IPS-18c (cell line): Measurements from ENCODE around the gene SIL1.

Experiments used
- H3K4me3 ChIP-seq: 2 replicates; pipeline ENCODE4 v1.7.0; 2013; ENCODE audit warnings: low read depth, mild to moderate bottlenecking, low read length, moderate library complexity; ENCODE audit not compliant: insufficient read depth
- H3K9me3 ChIP-seq: one replicate; pipeline ENCODE4 v1.6.1; 2013; ENCODE audit warnings: mild to moderate bottlenecking, low read length, moderate library complexity; ENCODE audit not compliant: control insufficient read depth, insufficient read depth

The SIL1 gene

GRCh38 chr5:139108063-139108824 lies 89.9 kb downstream of the SIL1 start:
- H3K4me3 ChIP-seq, result no peak overlapping the region

GRCh38 chr5:139105621-139106071 lies 92.5 kb downstream of the SIL1 start:
- H3K9me3 ChIP-seq, result no peaks in the 10 kb centered on the region

More at GRCh38 chr5:139108063-139108824, 89.9 kb downstream of the SIL1 start:
- peaks cover 2% of the 10 kb centered on the region for H3K9me3 ChIP-seq

GRCh38 chr5:139104577-139105276 lies 93.4 kb downstream of the SIL1 start:
- H3K9me3 ChIP-seq, result no peaks in the 10 kb centered on the region
- H3K4me3 ChIP-seq, result no peak overlapping the region

More at GRCh38 chr5:139105621-139106071, 92.5 kb downstream of the SIL1 start:
- H3K4me3 ChIP-seq, result no peak overlapping the region

GRCh38 chr5:139103762-139104161 lies 94.4 kb downstream of the SIL1 start:
- Histone ChIP-seq H3K4me3 (no peak overlapping the region), H3K9me3 (no peaks in the 10 kb centered on the region)

GRCh38 chr5:139100825-139101224 lies 97.3 kb downstream of the SIL1 start:
- Histone ChIP-seq H3K4me3 (no peak overlapping the region), H3K9me3 (peaks cover 2% of the 10 kb centered on the region)

- H3K4me3 ChIP-seq, result no peak overlapping the region
- H3K9me3 ChIP-seq, result peaks cover 2% of the 10 kb centered on the region
Observed at GRCh38 chr5:139094154-139095131, 103.7 kb downstream of the SIL1 start.

- Histone ChIP-seq H3K9me3 (peaks cover 2% of the 10 kb centered on the region), H3K4me3 (no peak overlapping the region)
Observed at GRCh38 chr5:139092741-139093343, 105.3 kb downstream of the SIL1 start.

- Histone ChIP-seq H3K4me3 (no peak overlapping the region), H3K9me3 (no peaks in the 10 kb centered on the region)
Observed at GRCh38 chr5:139091439-139092156, 106.6 kb downstream of the SIL1 start.

GRCh38 chr5:139090581-139090980 lies 107.6 kb downstream of the SIL1 start:
- H3K4me3 ChIP-seq, result no peak overlapping the region
- H3K9me3 ChIP-seq, result no peaks in the 10 kb centered on the region

GRCh38 chr5:139088024-139088423 lies 110.1 kb downstream of the SIL1 start:
- H3K9me3 ChIP-seq, result no peaks in the 10 kb centered on the region
- no peak overlapping the region for H3K4me3 ChIP-seq

GRCh38 chr5:139082813-139083498 lies 115.2 kb downstream of the SIL1 start:
- H3K4me3 ChIP-seq, result no peak overlapping the region

GRCh38 chr5:139079991-139080610 lies 118.1 kb downstream of the SIL1 start:
- Histone ChIP-seq H3K4me3 (no peak overlapping the region), H3K9me3 (peaks cover 4% of the 10 kb centered on the region)

More at GRCh38 chr5:139082813-139083498, 115.2 kb downstream of the SIL1 start:
- H3K9me3 ChIP-seq, result no peaks in the 10 kb centered on the region

- Histone ChIP-seq H3K9me3 (peaks cover 4% of the 10 kb centered on the region), H3K4me3 (no peak overlapping the region)
Observed at GRCh38 chr5:139079225-139079990, 118.8 kb downstream of the SIL1 start.

GRCh38 chr5:139078345-139078744 lies 119.8 kb downstream of the SIL1 start:
- Histone ChIP-seq H3K4me3 (no peak overlapping the region), H3K9me3 (peaks cover 4% of the 10 kb centered on the region)

GRCh38 chr5:139077899-139078298 lies 120.3 kb downstream of the SIL1 start:
- Histone ChIP-seq H3K4me3 (no peak overlapping the region), H3K9me3 (peaks cover 4% of the 10 kb centered on the region)
